ENCODE data around the gene RORC.
"Not testable (repeated sequence)": the region's sequence is repeated elsewhere in the genome, so short reads cannot be mapped to it uniquely, and the experiment has no call there.

The RORC gene

DNA sequence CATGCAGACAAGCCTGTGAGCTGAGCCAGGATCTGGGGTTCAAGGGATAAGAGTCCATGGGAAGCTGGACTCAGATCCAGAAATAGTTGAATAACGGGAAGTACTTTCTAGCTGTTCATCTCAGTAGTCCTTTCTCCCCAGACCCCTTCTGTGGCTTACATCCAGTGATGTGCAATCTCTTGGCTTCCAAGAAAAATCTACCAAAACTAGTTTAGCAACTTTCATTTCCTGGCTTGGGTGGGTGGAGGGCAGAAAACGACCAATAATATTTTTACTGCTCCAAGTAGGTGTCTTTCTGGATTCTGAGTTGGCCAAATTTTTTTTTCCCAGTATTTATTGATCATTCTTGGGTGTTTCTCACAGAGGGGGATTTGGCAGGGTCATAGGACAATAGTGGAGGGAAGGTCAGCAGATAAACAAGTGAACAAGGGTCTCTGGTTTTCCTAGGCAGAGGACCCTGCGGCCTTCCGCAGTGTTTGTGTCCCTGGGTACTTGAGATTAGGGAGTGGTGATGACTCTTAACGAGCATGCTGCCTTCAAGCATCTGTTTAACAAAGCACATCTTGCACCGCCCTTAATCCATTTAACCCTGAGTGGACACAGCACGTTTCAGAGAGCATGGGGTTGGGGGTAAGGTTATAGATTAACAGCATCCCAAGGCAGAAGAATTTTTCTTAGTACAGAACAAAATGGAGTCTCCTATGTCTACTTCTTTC lies 63.1 kb downstream of the RORC start:
- DNase-seq: not testable (repeated sequence)

DNA sequence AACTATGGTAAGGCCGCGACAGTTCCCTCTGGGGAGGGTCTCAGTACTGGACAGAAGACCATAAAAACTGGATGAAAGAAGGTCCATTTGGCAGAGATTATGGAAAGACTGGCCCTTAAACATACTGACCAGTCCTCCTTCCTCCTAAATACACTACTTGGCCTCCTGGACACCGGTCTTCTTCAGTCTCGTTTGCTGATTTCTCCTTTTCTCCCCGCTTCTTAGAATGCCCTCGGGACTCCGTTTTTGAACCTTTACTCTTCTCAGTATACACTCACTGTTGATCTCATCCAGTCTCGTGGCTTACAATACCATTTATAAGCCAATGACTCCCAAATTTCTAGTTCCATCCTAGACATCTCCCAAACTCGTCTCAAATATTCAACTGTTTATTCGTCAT lies 67.6 kb downstream of the RORC start:
- DNase-seq: no peak

DNA sequence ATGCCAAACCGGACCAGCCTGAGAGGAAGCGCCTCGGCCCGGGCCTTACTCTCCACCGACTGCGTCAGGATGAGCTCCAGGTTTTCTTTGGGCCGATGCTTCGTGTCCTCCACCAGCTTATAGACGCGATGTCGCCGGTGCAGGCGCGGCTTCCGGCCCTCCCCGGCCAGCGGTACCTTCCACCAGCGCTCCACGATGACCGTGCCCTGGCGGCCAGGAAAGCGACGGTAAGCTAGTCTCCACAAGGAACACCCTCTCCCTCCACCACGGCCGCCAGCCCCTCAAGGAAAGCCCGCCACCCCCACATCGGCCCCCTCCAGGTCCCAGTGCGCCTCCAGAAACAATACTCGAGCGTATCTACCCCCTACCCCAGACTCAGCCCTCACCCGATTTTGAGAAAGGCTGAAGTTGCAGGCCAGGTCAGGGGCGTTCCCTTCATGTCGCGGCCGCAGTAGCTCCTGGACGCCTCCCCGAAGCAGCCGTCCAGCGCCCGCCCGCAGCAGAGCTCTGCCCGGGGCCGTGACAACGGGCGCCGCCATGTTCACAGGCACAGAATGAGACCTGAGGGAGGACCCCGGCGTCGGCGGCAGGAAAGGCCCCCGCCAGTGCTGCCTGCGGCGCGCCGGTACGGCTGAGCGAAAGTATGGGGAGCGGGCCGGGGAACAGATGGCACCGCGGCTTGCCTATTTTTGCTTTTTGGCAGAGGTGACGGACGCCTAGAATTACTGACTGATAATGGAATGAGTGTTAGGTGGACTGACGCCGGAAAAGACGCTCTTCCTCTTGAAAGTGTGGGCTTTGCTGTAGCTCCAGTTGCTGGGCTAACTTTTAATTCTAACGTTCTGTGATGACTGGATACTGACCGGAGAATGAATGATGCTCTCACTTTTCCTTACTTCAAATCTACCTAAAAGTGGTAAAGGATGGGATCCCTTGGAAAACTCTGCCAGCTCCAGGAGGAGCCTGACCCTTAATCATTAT lies 68.4 kb downstream of the RORC start, which contains the start of gene MRPL9:
MRPL9 (minus strand) TSS at position 556 of the 981 bp plus-strand sequence; CDS start at position 539, 17 bp downstream.
- peak; percentile 93 for DNase-seq

DNA sequence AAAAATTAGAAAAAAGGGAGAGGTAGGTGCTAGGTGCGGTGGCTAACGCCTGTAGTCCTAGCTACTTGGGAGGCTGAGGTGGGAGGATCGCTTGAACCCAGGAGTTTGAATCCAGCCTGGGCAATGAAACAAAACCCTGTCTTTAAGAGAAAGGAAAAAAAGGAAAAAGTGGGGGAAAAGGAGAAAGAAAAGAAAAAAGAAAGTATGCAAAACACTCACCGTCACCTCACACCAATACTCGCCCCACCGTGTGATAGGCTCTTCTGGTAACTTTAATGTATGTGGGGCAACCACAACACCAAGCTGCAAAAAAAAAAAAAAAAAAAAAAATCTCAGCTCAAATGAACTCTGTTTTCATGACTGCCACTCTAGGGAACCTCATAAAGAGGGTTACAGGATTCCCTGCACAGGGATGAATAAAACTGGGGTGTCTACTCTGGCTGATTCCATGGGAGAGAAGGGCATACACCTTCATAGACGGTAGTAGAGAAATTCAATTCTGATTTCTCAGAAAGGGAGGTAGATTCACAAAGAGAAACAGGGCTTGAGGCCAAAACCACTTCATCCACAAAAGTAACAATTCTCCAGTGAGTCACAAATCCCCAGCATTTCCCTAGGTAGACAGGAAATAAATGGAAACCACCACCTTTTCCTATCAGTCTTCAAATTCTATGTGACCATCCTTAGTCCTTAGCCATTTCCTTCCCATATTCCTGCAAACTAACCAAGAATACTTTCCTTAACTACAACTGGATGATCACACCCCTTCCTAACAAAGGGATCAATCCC lies 70.8 kb downstream of the RORC start:
- no peak for DNase-seq

DNA sequence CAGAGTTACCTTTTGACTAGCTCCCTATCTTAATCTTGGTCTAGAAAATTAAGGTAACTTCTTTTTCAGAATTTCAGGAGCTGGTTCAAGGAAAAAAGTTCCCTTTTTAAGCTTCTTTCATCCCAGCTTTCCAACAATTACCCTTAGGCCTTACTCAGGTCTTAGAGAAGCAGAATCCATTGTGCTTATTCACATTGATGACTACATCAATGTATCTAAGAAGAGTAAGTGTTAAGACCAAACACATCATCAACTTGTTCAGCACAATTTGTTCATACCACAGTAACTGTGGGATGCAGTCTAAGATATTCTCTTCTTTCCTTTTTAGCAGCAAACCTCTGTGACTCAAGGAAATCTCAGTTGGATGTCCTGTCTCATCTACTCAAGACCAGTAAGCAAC lies 72.4 kb downstream of the RORC start:
- no peak for DNase-seq

DNA sequence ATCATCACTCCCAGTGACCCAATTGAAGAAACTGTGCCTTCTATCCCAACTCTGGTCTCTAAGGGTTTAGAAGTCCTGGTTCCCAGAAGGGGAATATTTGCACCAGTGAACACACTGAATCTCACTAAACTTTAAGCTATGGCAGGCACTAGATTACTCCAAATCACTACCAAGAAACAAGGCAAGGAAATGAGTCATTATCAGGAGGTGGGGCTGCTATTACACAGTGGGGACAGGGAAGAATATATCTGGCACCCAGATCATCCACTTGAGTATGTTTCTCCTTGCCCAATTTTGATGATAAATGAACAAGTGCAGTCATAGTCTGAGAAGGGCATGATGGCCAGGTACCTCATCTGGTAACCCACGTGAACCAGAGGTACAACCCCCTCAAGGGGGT lies 75.3 kb downstream of the RORC start:
- DNase-seq: no peak

Measured in SHP77 treated with DMSO at 0.1 percent for 48 hours (cell line).